Measurements from ENCODE around the gene RAET1E.
"Not testable (repeated sequence)": the region's sequence is repeated elsewhere in the genome, so short reads cannot be mapped to it uniquely, and the experiment has no call there.

Gene RAET1E

GRCh38 chr6:149910721-149911151 lies 12.8 kb upstream of the RAET1E start:
- Histone ChIP-seq H3K4me1 (peaks cover 4% of the 10 kb centered on the region), H3K27me3 (peaks cover 3% of the 10 kb centered on the region; the same call in 1 of the 2 replicates), H3K36me3 (no peaks in the 10 kb centered on the region), H3K9me3 (no peaks in the 10 kb centered on the region), H3K4me3 (ENCODE audit: low read depth, low read length) (no peak overlapping the region)
- DNase-seq = no peak
- no peak for TF ChIP-seq CTCF (IDR thresholded peaks at IDR 0.05; ENCODE audit: low read depth, low read length)

- peaks cover 3% of the 10 kb centered on the region; the same call in 1 of the 2 replicates for H3K27me3 ChIP-seq
- peaks cover 6% of the 10 kb centered on the region for H3K4me1 ChIP-seq
- H3K36me3 ChIP-seq = no peaks in the 10 kb centered on the region
- TF ChIP-seq CTCF (IDR thresholded peaks at IDR 0.05; ENCODE audit: low read depth, low read length) = no peak
- no peak for DNase-seq
- no peak overlapping the region for H3K4me3 ChIP-seq (ENCODE audit: low read depth, low read length)
- no peaks in the 10 kb centered on the region for H3K9me3 ChIP-seq
Measured at GRCh38 chr6:149909701-149910470, 12.0 kb upstream of the RAET1E start.

GRCh38 chr6:149908480-149908879 lies 10.6 kb upstream of the RAET1E start:
- H3K27me3 ChIP-seq; H3K4me3 ChIP-seq (ENCODE audit: low read depth, low read length); DNase-seq; H3K9me3 ChIP-seq; H3K4me1 ChIP-seq; H3K36me3 ChIP-seq: not testable (repeated sequence)

GRCh38 chr6:149907317-149907716 lies 9.4 kb upstream of the RAET1E start:
- Histone ChIP-seq H3K4me3 (ENCODE audit: low read depth, low read length) (no peak overlapping the region), H3K27me3 (peaks cover 3% of the 10 kb centered on the region; the same call in 1 of the 2 replicates), H3K4me1 (peaks cover 6% of the 10 kb centered on the region), H3K9me3 (no peaks in the 10 kb centered on the region), H3K36me3 (no peaks in the 10 kb centered on the region)
- TF ChIP-seq CTCF (IDR thresholded peaks at IDR 0.05; ENCODE audit: low read depth, low read length) = no peak
- no peak for DNase-seq

- Histone ChIP-seq H3K4me1 (peaks cover 6% of the 10 kb centered on the region), H3K36me3 (no peaks in the 10 kb centered on the region), H3K4me3 (ENCODE audit: low read depth, low read length) (no peak overlapping the region), H3K9me3 (no peaks in the 10 kb centered on the region), H3K27me3 (peaks cover under 1% of the 10 kb centered on the region; the same call in 1 of the 2 replicates)
- DNase-seq = no peak
- TF ChIP-seq CTCF (IDR thresholded peaks at IDR 0.05; ENCODE audit: low read depth, low read length) = no peak
Measured at GRCh38 chr6:149906405-149906804, 8.5 kb upstream of the RAET1E start.

- no peaks in the 10 kb centered on the region for H3K9me3 ChIP-seq
- peak; percentile 38 for DNase-seq
- H3K4me3 ChIP-seq (ENCODE audit: low read depth, low read length) = no peak overlapping the region
- no peaks in the 10 kb centered on the region for H3K36me3 ChIP-seq
- no peaks in the 10 kb centered on the region for H3K27me3 ChIP-seq
- H3K4me1 ChIP-seq = peaks cover 6% of the 10 kb centered on the region
- no peak for TF ChIP-seq CTCF (IDR thresholded peaks at IDR 0.05; ENCODE audit: low read depth, low read length)
Measured at GRCh38 chr6:149905911-149906371, 8.0 kb upstream of the RAET1E start.
